Fibroblast of pulmonary artery (primary cell): ENCODE data around the gene PSMD8.

ENCODE experiments used
- DNase-seq: peaks from one replicate; pipeline ENCODE4 v3.0.0-alpha.2; 2010; ENCODE audit warnings: low read depth
- H3K4me3 ChIP-seq: replicated peaks from 2 replicates; pipeline ENCODE4 v1.5.1; 2011; ENCODE audit warnings: low read depth, mild to moderate bottlenecking, control low read depth, low read length, moderate library complexity
- CTCF ChIP-seq: IDR thresholded peaks from 2 replicates; pipeline ENCODE4 v1.5.1; 2011; ENCODE audit warnings: mild to moderate bottlenecking, control low read depth, low read length, inconsistent platforms; ENCODE audit errors: missing control alignments

PSMD8 gene

GRCh38 chr19:38352611-38353010 is 21.8 kb upstream of the PSMD8 start:
- DNase-seq = no peak
- H3K4me3 ChIP-seq = no peak overlapping the region
- TF ChIP-seq CTCF = no peak

GRCh38 chr19:38355728-38356725 is 18.3 kb upstream of the PSMD8 start:
- TF ChIP-seq CTCF = no peak

GRCh38 chr19:38358071-38358470 is 16.3 kb upstream of the PSMD8 start:
- DNase-seq = no peak
- no peak overlapping the region for H3K4me3 ChIP-seq
- TF ChIP-seq CTCF = no peak

More at GRCh38 chr19:38355728-38356725, 18.3 kb upstream of the PSMD8 start:
- no peak overlapping the region for H3K4me3 ChIP-seq
- DNase-seq = no peak

- H3K4me3 ChIP-seq = no peak overlapping the region
- no peak for DNase-seq
- TF ChIP-seq CTCF = no peak
Observed at GRCh38 chr19:38359242-38360021, 14.9 kb upstream of the PSMD8 start.

- H3K4me3 ChIP-seq = no peak overlapping the region
- no peak for DNase-seq
- TF ChIP-seq CTCF = no peak
Observed at GRCh38 chr19:38360351-38360750, 14.0 kb upstream of the PSMD8 start.

- no peak for TF ChIP-seq CTCF
- peak overlapping the region; percentile 62 for H3K4me3 ChIP-seq
- DNase-seq = no peak
Observed at GRCh38 chr19:38360839-38361631, 13.3 kb upstream of the PSMD8 start.
